NCI-H2171 treated with DMSO at 0.1 percent for 48 hours (cell line): ENCODE measurements around the gene HOTAIR.

Experiments used
- DNase-seq: peaks from one replicate; lab custom pipeline; 2025; lab: John Stamatoyannopoulos, UW

The HOTAIR gene

DNA sequence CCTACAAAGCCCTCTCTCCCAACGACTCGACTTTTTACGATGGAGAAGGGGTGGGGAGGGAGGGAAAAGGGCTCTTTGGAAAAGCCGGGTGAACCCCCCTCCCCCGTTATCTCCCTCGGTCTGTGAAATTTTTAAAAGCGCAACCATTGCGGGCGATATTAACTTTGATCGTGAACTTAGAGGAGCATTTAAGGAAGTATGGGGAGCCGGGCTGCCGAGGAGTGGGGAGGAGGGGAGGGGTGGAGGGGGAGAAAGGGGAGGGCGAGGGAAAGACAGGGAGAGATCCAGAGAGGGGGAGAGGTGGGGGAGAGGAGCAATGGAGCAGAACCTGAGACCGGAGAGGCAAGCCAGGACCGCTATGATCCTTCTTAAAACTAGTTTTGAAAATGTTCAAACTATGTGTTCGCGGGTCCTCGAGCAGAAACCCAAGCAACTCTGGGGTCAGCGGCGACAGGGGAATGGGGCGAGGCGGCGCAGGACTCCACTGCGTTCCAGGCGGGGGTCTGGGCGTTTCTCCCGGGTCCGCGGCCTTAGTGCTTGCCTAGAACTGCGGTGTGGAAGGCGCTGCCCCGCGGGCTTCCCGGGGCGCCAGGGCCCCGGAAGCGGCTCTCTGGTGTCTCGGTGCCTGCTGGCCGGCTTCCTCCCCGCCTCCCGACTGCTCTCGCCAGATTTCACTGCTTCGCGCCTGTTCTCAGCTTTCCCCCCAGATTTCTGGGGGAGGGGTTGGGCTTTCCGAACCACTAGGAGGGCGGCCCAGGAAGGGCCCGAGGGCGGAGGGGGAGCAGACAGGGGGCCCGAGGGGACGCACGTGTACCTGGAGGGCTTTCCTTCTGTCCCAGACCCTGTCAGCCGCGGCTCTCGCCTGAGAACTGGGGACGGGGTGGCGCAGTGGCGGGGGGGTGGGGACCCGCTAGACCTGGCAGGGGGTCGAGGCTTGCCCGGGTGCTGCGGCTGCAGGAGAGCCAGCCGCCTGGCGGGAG is at the start of gene HOTAIR:
HOTAIR (minus strand) TSS at position 871 of the 980 bp plus-strand sequence.
- peak; percentile 62 for DNase-seq

DNA sequence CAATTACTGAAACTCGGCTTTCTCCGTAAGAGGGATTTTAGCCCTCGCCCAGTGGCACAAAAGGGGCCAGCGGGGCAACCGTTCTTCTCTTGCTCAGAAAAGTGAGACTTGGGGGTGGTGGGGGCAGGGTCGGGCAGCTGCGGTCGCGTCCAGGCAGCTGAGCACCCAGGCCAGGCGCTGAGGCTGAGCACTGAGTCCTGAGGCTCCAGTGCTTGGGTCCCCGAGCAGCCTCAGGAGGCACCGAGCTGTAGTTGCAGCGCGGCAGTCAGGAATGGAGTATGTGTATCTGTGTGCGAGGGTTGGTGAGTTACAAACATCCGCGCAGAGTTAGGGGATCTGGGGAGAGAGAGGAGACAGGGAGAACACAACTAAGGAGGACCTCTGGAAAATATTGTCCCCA is 49.4 kb upstream of the HOTAIR start:
- no peak for DNase-seq

DNA sequence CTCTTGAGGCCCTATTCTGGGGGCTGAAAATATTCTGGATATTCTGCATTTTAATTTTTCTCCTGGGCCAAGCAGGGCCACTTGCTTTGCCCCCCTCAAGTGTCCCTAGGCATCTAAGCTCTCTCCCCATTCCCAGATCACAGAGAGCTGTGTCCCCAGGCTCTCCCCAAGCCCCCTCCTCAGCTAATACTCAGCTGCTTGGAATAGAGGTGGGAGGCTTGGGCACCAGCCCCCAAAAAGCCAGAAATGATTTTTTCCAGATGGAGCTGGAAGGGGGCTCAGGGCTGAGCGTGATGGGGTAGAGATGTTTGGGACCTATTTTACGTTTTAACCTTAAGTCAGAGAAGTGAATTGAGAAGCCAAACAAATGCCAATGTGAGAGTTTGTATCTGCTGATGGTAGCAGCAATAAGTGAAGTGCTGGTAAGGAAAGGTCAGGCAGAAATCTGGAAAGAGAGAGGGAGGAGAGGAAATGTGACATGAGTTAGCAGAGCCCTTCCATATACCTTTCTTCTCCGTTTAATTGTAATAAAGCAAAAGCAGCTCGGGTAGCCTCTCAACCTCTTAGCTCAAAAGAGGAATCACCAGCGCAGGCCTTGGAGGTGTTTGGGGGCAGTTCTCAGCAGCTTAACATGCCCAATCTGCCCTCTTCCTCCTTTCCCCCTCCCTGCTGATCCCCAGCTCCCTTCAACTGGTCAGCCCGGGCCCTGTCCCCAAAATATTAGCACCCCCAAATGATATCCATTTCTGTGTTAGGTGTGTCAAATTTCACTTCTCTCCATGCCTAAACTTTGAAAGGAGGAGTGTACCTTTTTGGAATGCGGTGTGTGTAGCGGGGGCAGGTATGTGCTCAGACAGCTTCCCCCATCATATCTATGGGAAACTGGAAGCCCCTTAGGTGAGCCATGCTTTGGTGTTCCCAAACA is 48.5 kb upstream of the HOTAIR start:
- DNase-seq, result no peak

- DNase-seq, result no peak
Observed at GRCh38 chr12:54021432-54022013, 46.8 kb upstream of the HOTAIR start.

- DNase-seq, result no peak
Observed at GRCh38 chr12:54020591-54021405, 46.0 kb upstream of the HOTAIR start.

DNA sequence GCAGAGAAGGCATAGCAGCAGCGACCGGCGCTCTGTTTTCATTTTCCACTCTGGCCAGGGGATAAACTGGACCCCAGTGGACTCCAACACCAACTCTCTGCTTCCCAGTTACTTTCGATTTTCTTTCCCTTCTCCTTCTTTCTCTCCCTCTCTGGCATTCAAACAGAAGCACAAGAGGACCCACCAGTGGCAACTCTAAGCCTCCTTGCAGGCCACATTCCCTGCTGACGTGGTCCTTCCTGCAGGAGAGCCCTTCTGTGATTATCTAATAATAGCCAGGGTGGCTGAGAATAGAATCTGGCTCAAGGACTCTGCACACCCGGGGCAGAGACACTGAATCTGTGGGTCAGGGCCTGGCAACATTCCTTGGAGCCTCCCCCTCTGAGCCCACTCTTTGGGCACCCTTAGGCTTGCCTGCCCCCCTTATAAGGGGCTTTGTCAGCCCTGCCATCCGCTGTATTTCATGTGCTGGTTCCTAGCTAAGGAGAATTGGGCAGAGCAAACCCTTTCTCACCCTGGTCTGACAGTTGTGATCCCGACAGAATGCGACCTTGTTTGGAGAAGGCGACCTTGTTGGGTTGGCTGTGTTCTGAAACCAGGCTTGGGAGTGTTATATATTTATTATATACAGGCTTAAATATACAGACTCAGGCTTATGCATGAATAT is 45.3 kb upstream of the HOTAIR start:
- no peak for DNase-seq

GRCh38 chr12:54019091-54019811 is 44.5 kb upstream of the HOTAIR start:
- DNase-seq, result no peak

GRCh38 chr12:54018468-54018984 is 43.8 kb upstream of the HOTAIR start:
- no peak for DNase-seq

GRCh38 chr12:54017878-54018467 is 43.2 kb upstream of the HOTAIR start:
- DNase-seq, result peak; percentile 95

DNA sequence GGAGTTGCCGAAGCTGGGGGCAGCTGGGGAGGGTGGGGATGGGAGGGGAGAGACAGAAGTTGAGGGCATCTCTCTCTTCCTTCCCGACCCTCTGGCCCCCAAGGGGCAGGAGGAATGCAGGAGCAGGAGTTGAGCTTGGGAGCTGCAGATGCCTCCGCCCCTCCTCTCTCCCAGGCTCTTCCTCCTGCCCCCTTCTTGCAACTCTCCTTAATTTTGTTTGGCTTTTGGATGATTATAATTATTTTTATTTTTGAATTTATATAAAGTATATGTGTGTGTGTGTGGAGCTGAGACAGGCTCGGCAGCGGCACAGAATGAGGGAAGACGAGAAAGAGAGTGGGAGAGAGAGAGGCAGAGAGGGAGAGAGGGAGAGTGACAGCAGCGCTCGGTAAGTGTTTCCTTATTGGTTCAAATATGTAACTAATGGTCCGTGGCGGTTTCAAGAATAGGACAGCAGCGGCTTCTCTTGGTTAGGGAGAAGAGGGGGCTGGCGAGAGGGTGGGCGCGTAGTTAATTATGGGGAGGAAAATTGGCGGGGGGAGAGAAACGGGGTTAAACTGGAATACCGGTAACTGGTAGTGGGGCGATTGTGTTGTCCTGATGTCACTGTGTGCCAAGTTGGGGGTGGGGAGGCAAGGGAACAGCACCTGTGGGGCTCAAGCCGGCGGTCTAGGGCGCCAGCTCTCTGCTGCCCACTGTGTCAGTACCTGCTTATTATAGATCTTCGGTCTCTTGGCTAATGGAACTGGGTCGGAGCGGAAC is 42.5 kb upstream of the HOTAIR start:
- DNase-seq, result peak; percentile 86

GRCh38 chr12:54016478-54016964 is 41.8 kb upstream of the HOTAIR start:
- peak; percentile 72 for DNase-seq

GRCh38 chr12:54016051-54016450 is 41.3 kb upstream of the HOTAIR start:
- no peak for DNase-seq

- DNase-seq, result no peak
Observed at GRCh38 chr12:54015018-54015931, 40.5 kb upstream of the HOTAIR start.

DNA sequence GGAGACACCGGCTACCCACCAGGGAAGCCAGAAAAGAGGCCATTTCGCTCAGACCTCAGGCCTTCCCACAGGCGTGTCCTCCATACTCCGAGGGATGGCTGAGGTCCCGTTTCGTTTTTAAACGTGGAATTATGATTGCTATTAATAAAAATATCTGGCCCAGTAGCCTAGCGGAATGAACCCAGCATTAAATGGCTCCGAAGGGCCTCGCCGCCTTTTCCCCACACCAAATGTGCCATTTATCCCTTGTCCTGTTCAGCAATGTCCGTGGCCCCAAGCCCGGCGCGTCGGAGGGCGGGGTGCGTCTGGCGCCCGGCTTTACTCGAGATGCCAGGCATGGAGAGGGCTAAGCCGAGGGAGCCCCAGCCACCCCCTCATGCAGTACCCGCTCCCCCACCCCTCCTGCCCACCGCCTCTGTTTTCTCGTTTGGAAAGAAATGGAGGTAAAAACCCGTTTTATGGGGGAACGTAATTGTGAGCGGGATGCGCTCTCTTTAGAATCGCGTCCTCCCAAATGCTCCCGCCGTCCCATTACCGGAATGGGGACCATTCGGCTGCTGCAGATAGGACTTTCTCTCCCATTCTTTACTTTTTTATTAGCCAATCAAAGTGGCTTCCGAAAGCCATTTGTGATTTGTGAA is 39.7 kb upstream of the HOTAIR start:
- no peak for DNase-seq

DNA sequence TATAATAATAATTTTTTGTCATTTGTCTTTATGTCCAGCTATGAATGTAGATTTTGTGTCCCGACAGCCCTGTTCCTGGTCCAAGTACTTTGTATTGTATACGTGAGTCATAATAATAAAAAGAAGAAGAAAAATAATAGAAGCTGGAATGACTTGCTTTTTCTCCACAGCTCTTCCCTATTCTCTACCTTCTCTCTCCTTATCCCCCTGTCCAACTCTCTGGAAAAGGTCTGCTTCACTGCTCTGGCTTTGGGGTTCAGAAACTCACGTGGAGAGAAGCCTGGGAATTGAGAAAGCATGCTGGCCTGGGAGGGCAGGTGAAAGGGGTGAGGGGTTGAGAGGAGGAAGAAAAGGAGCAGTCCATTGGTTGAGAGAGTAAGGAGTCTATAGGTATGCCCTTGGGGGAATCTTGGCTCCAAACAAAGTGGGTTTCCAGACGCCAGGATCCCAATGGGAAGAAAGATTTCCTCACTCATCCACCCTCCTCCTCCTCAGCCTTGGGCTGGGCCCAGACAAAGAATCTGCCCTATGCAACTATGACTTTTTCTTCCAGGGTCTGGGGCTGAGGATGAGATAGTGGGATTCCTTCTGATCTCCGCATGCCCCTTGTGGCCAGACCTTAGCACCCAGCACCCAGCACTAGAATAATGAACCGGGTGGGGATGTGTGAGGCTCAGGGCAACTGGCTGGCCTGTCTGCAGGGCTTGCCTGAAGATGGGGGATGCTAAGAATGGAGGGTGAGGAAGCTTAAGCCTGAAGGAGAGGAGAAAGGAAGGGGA is 38.1 kb upstream of the HOTAIR start:
- DNase-seq, result no peak
